Vagina (tissue), 2 donors: ENCODE data around the gene SLC18A2. TPM values are rescaled to one million over a fixed set of nuclear protein-coding genes. Genes with fewer than 3 reads are reported as not detected.

Source experiments
- DNase-seq, 2 donors: peaks; one replicate each; pipeline ENCODE4 v3.0.0-alpha.2; 2017; ENCODE audit errors: extremely low spot score in 2 of 2
- H3K27ac ChIP-seq: fragments of 200-600 bp; sonication (generic); one replicate; pipeline ENCODE4 v1.5.1; 2019
- H3K27me3 ChIP-seq: fragments of 200-600 bp; sonication (generic); one replicate; pipeline ENCODE4 v1.5.1; 2019
- H3K36me3 ChIP-seq, 2 donors: fragments of 200-600 bp; sonication (generic); one replicate each; pipeline ENCODE4 v1.5.1; 2017 to 2019
- H3K4me1 ChIP-seq: fragments of 200-600 bp; sonication (generic); one replicate; pipeline ENCODE4 v1.5.1; 2019
- H3K4me3 ChIP-seq, 2 donors: fragments of 200-600 bp; sonication (generic); 1 replicate in 1 of 2; 2 replicates in 1 of 2; pipeline ENCODE4 v1.5.1; 2016 to 2019
- H3K9me3 ChIP-seq: fragments of 200-600 bp; sonication (generic); one replicate; pipeline ENCODE4 v1.5.1; 2019
- POLR2A ChIP-seq, 2 donors: fragments of 450-650 bp; IDR thresholded peaks; one replicate each; pipeline ENCODE4 v1.6.1; 2017; ENCODE audit warnings: antibody characterized with exemption in 2 of 2, mild to moderate bottlenecking in 2 of 2, moderate library complexity in 2 of 2
- POLR2AphosphoS5 ChIP-seq, 2 donors: sonication (generic); formaldehyde crosslinking; IDR thresholded peaks; one replicate each; pipeline ENCODE4 v1.9.0; 2017; ENCODE audit warnings: antibody characterized with exemption in 2 of 2, mild to moderate bottlenecking in 2 of 2, low read depth in 1 of 2; ENCODE audit not compliant: insufficient read depth in 1 of 2
- intact Hi-C: fragments of 100-400 bp; cut with DNase I; formaldehyde crosslinking; loops from one replicate; pipeline ENCODE4 v1.15.1; 2023
- total RNA-seq: library from RNA; depleted of rRNA; stranded (reverse); fragments of >200 nt; gene quantifications from one replicate; pipeline ENCODE4 v1.2.3, GENCODE V29; 2016
- TF ChIP-seq, protein P1 (sequence below), 3 experiments: fragments of 450-650 bp in 2 of 3; fragments of 200-600 bp in 1 of 3; sonication (generic) in 1 of 3; IDR thresholded peaks; one replicate each; pipeline ENCODE4 v1.5.1; 2017 to 2019; ENCODE audit warnings: antibody characterized with exemption in 3 of 3, mild to moderate bottlenecking in 2 of 3, moderate library complexity in 2 of 3

The SLC18A2 gene
- total RNA-seq, 1 donor from 2014 or later = 11.5 TPM

DNA sequence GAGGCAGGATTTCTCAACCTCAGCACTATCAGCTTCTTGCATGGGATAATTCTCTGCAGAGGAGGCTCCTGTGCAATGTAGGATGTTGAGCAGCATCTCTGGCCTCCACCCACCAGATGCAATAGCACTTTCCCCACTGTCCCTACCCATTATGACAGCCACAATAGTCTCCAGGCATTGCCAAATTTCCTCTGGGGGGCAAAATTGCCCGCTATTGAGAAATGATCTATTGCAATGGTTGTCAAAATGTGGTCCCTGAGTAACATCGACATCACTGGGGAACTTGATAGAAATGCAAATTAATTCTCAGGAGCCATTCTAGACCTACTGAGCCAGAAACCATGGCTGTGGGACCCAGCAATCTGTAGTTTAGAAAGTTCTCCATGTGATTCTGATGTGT, 36.6 kb upstream of the SLC18A2 start:
- intact Hi-C loops = no loop called here
- no peak for DNase-seq
- no peaks in the 10 kb centered on the region for H3K4me1 ChIP-seq
- no peak overlapping the region for H3K27ac ChIP-seq
- TF ChIP-seq POLR2AphosphoS5 (IDR thresholded peaks at IDR 0.05; ENCODE audit: insufficient read depth in 1 of 2, low read depth in 1 of 2) (no peak), POLR2A (IDR thresholded peaks at IDR 0.05) (no peak)
- TF ChIP-seq, protein P1, sequence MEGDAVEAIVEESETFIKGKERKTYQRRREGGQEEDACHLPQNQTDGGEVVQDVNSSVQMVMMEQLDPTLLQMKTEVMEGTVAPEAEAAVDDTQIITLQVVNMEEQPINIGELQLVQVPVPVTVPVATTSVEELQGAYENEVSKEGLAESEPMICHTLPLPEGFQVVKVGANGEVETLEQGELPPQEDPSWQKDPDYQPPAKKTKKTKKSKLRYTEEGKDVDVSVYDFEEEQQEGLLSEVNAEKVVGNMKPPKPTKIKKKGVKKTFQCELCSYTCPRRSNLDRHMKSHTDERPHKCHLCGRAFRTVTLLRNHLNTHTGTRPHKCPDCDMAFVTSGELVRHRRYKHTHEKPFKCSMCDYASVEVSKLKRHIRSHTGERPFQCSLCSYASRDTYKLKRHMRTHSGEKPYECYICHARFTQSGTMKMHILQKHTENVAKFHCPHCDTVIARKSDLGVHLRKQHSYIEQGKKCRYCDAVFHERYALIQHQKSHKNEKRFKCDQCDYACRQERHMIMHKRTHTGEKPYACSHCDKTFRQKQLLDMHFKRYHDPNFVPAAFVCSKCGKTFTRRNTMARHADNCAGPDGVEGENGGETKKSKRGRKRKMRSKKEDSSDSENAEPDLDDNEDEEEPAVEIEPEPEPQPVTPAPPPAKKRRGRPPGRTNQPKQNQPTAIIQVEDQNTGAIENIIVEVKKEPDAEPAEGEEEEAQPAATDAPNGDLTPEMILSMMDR (IDR thresholded peaks at IDR 0.05) = no peak
- H3K9me3 ChIP-seq = no peaks in the 10 kb centered on the region
- no peaks in the 10 kb centered on the region for H3K36me3 ChIP-seq
- H3K27me3 ChIP-seq = no peaks in the 10 kb centered on the region
- H3K4me3 ChIP-seq = no peak overlapping the region

DNA sequence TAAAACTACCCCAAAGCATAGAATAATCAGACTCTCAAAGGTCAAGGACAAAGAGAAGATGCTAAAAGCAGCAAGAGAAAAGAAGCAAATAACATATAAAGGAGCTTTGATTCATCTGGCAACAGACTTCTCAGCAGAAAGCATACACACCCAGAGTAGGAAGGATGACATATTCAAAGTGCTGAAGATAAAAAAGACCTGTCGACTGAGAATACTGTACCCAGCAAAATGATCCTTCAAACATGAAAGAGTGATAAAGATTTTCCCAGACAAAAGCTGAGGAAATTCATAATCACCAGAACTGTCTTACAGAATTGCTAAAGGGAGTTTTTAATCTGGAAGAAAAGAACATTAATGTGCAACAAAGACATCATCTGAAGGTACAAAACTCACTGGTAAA, 28.7 kb upstream of the SLC18A2 start:
- Histone ChIP-seq H3K4me3 (no peak overlapping the region), H3K27ac (no peak overlapping the region), H3K27me3 (no peaks in the 10 kb centered on the region), H3K9me3 (no peaks in the 10 kb centered on the region), H3K4me1 (peaks cover 11% of the 10 kb centered on the region), H3K36me3 (no peaks in the 10 kb centered on the region)
- DNase-seq = no peak
- TF ChIP-seq, protein P1 (IDR thresholded peaks at IDR 0.05) = no peak
- no peak for TF ChIP-seq POLR2A (IDR thresholded peaks at IDR 0.05)
- no peak for TF ChIP-seq POLR2AphosphoS5 (IDR thresholded peaks at IDR 0.05; ENCODE audit: insufficient read depth in 1 of 2, low read depth in 1 of 2)
- intact Hi-C loops = no loop called here

DNA sequence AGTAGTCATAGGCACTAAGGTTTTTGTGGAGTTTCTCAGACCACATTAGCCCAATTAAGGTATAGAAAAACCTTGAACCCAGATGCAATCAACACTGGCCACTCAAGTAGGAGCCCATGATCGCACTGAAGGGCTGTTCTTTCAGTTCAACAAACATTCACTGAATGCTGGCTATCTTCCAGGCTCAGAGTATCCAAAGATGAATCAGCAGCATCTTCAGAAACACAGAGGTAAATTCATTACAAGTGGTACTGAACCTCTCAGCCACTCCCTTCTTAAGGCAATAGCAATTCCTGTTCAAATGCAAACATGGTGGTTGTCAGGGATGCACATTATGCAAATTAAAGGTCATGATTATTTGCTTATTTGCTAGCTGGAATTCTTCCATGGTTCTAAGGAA, 26.5 kb upstream of the SLC18A2 start:
- Histone ChIP-seq H3K4me1 (peaks cover 15% of the 10 kb centered on the region), H3K4me3 (no peak overlapping the region), H3K27ac (no peak overlapping the region), H3K27me3 (no peaks in the 10 kb centered on the region), H3K9me3 (no peaks in the 10 kb centered on the region), H3K36me3 (no peaks in the 10 kb centered on the region)
- no peak for TF ChIP-seq POLR2A (IDR thresholded peaks at IDR 0.05)
- no peak for TF ChIP-seq POLR2AphosphoS5 (IDR thresholded peaks at IDR 0.05; ENCODE audit: insufficient read depth in 1 of 2, low read depth in 1 of 2)
- no peak for DNase-seq
- intact Hi-C loops = no loop called here

DNA sequence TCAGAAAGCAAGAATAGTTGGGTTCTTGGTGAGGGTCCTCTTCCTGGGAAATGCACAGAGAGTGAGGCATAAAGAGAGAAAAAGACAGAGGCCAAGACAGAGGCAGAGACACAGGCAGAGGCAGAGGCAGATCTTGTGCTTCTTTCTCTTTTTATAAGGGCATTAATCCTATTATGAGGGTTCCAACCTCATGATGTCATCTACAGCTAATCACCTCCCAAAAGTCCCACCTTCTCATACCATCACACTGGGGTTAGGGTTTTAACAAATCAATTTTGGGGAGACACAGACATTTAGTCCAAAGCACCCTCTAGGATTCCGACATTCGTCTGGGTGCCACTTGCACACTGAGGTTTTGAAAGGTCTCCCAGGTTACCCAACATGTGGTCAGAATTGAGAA, 25.8 kb upstream of the SLC18A2 start:
- Histone ChIP-seq H3K4me1 (peaks cover 15% of the 10 kb centered on the region), H3K27ac (no peak overlapping the region), H3K27me3 (no peaks in the 10 kb centered on the region), H3K36me3 (no peaks in the 10 kb centered on the region), H3K4me3 (no peak overlapping the region), H3K9me3 (no peaks in the 10 kb centered on the region)
- DNase-seq = no peak
- intact Hi-C loops = no loop called here
- TF ChIP-seq, protein P1 (IDR thresholded peaks at IDR 0.05) = no peak
- TF ChIP-seq POLR2A (IDR thresholded peaks at IDR 0.05) (no peak), POLR2AphosphoS5 (IDR thresholded peaks at IDR 0.05; ENCODE audit: insufficient read depth in 1 of 2, low read depth in 1 of 2) (no peak)

DNA sequence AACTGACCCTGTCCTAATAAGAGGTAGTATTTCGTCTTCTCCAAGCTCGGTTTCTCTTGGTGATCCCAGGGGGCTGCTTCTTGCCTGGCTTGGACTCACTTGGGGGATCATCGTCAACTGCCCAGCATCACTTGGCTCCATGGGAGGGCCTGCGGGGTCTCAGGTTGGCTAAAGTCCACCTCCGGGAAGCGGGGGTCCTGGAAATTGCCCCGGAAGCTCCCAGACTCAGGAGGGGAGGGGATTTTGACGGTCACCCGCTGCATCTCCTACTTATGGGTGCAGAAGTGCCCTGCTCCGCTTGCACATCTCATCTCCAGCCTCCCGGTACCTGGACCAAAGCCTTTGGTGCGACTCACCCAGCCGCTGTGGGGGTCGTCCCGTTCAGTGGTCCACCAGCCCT, 24.9 kb upstream of the SLC18A2 start:
- Histone ChIP-seq H3K9me3 (no peaks in the 10 kb centered on the region), H3K4me3 (no peak overlapping the region), H3K4me1 (peaks cover 15% of the 10 kb centered on the region), H3K36me3 (no peaks in the 10 kb centered on the region), H3K27ac (no peak overlapping the region), H3K27me3 (no peaks in the 10 kb centered on the region)
- TF ChIP-seq POLR2A (IDR thresholded peaks at IDR 0.05) (no peak), POLR2AphosphoS5 (IDR thresholded peaks at IDR 0.05; ENCODE audit: insufficient read depth in 1 of 2, low read depth in 1 of 2) (no peak)
- TF ChIP-seq, protein P1 (IDR thresholded peaks at IDR 0.05) = no peak
- intact Hi-C loops = no loop called here
- DNase-seq = no peak
